Activated CD4-positive, alpha-beta memory T cell treated with anti-CD3 and anti-CD28 coated beads for 36 hours (primary cell): ENCODE measurements around the gene TNFAIP8L3. TPM values are rescaled to one million over a fixed set of nuclear protein-coding genes. Genes with fewer than 3 reads are reported as not detected.

Source experiments
- CTCF ChIA-PET: fragments of 350-600 bp; sonication (Branson Sonifier 250); formaldehyde crosslinking; loops from one replicate; lab custom pipeline; 2021; ENCODE audit warnings: antibody characterized with exemption, inconsistent platforms; lab: Charles Lee
- POLR2A ChIA-PET: fragments of 350-600 bp; sonication (Branson Sonifier 250); formaldehyde crosslinking; loops from one replicate; lab custom pipeline; 2021; ENCODE audit warnings: antibody characterized with exemption; lab: Charles Lee
- DNase-seq: peaks from one replicate; pipeline ENCODE4 v3.0.0-alpha.2; 2020
- H3K27ac Mint-ChIP-seq: one replicate; pipeline ENCODE4 v1.8.0; 2021; ENCODE audit warnings: mixed read lengths
- H3K27me3 Mint-ChIP-seq: one replicate; pipeline ENCODE4 v1.8.0; 2021; ENCODE audit warnings: mixed read lengths
- H3K36me3 Mint-ChIP-seq: one replicate; pipeline ENCODE4 v1.8.0; 2021; ENCODE audit warnings: mixed read lengths
- H3K4me1 Mint-ChIP-seq: one replicate; pipeline ENCODE4 v1.8.0; 2021; ENCODE audit warnings: low read depth, mixed read lengths
- H3K4me3 Mint-ChIP-seq: one replicate; pipeline ENCODE4 v1.8.0; 2021; ENCODE audit warnings: mild to moderate bottlenecking, mixed read lengths
- H3K9me3 Mint-ChIP-seq: one replicate; pipeline ENCODE4 v1.8.0; 2021; ENCODE audit warnings: mixed read lengths
- intact Hi-C: fragments of 100-400 bp; cut with micrococcal nuclease; formaldehyde crosslinking; loops from one replicate; pipeline ENCODE4 v1.15.1; 2023
- total RNA-seq, 2 experiments: library from RNA; stranded (reverse); gene quantifications; one replicate each; pipeline ENCODE4 v1.2.3, GENCODE V29; 2021

The TNFAIP8L3 gene
- total RNA-seq, 2 experiments from 2014 or later = 0.19 TPM; not detected in 1

DNA sequence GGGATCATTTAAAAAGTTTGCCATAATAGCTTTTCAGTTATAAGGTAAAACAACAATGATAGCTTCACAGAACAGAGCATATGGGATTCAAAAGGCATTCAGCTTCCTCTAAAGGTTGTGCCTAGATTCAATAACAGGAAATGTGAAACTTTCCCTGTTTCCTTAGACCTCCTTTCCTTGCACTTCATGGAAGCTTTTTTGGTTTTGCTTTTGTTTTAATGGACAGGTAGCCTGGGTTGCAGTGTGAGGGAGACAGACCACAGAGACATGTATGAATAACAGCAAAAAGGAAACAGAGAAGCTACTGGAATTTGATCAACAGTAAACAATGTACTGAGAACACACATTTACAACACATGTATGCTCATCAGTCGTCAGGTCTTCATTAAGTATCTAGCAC is 2.3 kb upstream of the TNFAIP8L3 start:
- no peaks in the 10 kb centered on the region for H3K9me3 Mint-ChIP-seq
- ChIA-PET POLR2A (no interaction called here), CTCF (no interaction called here)
- intact Hi-C loops = no loop called here
- H3K4me1 Mint-ChIP-seq = peaks cover 8% of the 10 kb centered on the region
- no peak overlapping the region for H3K4me3 Mint-ChIP-seq
- DNase-seq = no peak
- peaks cover 50% of the 10 kb centered on the region for H3K27me3 Mint-ChIP-seq
- H3K36me3 Mint-ChIP-seq = no peaks in the 10 kb centered on the region
- no peak overlapping the region for H3K27ac Mint-ChIP-seq

DNA sequence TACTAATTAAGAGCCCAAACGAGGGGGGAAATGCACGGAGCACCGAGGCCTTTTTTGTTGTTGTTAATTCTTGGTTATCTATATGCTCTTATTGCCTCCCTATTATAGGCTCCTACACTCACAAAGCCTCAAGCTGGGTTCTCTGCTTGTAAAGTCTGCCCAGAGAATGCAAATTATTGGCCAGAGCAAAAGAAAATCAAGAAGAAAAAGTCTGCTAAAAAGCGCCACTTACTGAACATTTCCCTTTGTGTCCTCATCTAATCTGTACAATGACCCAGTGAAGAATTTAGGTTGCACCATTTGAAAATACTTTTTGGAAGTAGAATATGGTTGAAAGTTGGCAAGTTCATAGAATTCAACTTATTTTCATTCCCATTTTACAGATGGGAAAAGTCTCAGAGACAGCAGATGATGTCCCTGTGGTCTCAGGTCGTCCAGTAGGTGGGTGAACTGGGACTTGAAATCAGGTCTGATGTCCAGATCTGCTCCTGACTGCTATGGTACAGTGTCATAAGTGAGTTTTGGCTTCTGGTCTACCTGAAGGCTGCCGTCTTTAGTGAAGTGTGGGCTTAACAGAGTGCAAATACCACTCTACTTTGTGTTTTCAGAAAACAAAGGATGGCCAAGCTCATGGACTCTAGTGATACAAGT is 1.1 kb upstream of the TNFAIP8L3 start:
- peaks cover 59% of the 10 kb centered on the region for H3K27me3 Mint-ChIP-seq
- CTCF ChIA-PET = no interaction called here
- intact Hi-C loops = no loop called here
- peaks cover 8% of the 10 kb centered on the region for H3K4me1 Mint-ChIP-seq
- DNase-seq = no peak
- no peak overlapping the region for H3K4me3 Mint-ChIP-seq
- H3K27ac Mint-ChIP-seq = no peak overlapping the region
- POLR2A ChIA-PET = no interaction called here
- H3K9me3 Mint-ChIP-seq = no peaks in the 10 kb centered on the region
- H3K36me3 Mint-ChIP-seq = no peaks in the 10 kb centered on the region

DNA sequence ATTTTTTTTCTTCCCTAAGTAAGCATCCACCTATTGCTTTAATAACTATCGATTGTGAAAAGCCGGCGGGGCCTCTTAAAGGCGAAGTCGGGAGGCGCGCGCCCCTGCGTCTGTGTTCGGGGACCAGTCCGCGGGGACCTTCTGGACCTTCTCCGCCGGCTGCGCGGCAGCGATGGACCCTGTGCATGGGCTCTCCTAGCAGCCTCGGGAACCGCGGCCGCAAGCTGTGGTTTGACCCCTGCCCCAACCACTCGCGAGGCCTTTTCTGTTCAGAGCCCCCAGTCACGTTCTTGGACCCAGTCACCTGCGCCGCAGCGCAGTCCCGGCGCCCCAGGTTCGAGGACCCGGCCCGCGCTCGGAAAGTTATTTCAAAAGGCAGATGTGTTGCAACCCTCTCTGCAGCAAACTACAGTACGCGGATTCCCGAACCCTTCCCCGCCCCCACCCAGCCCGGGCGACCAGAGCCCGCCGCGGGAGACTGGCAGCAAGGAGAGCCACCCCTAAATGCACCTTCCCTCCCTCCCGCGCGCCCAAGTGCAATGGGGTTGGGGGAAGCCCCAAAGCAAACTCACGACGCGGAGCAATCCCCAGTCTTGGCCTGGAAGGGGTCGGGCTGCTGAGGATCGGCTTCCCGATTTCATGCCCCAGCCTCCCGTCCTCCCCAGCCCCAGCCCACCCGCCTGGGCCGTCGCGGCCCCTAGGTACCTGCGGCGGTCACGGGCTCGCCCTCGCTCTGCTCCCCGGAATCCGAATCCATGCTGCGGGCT is 684 bp downstream of the TNFAIP8L3 start:
- Mint-ChIP-seq H3K9me3 (no peaks in the 10 kb centered on the region), H3K27ac (no peak overlapping the region), H3K4me1 (peaks cover 8% of the 10 kb centered on the region), H3K4me3 (peak overlapping the region; percentile 41), H3K27me3 (peaks cover 68% of the 10 kb centered on the region), H3K36me3 (no peaks in the 10 kb centered on the region)
- intact Hi-C loops = no loop called here
- DNase-seq = peak; percentile 14
- POLR2A ChIA-PET = no interaction called here
- CTCF ChIA-PET = no interaction called here

DNA sequence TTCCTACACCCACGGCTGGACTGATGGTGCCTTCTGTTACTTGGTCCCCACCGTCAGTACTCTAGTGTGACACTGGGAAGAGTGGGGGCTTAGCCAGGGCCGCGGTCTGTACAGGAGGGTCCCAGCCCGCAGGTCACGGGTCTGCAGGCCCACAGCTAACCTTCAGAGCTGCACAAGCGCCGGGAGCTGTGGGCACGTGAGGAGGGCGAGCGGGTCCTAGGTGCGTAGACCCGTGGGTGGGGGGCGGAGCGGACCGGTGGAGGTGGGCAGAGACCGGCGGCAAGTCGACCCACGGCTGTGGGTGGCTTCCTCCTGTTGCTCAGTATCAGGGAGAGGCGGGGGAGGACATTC is 1.2 kb downstream of the TNFAIP8L3 start:
- Mint-ChIP-seq H3K4me3 (peak overlapping the region; percentile 41), H3K27ac (no peak overlapping the region), H3K27me3 (peaks cover 65% of the 10 kb centered on the region), H3K36me3 (no peaks in the 10 kb centered on the region), H3K9me3 (no peaks in the 10 kb centered on the region), H3K4me1 (peaks cover 8% of the 10 kb centered on the region)
- intact Hi-C loops = no loop called here
- DNase-seq = no peak
- ChIA-PET POLR2A (no interaction called here), CTCF (no interaction called here)

DNA sequence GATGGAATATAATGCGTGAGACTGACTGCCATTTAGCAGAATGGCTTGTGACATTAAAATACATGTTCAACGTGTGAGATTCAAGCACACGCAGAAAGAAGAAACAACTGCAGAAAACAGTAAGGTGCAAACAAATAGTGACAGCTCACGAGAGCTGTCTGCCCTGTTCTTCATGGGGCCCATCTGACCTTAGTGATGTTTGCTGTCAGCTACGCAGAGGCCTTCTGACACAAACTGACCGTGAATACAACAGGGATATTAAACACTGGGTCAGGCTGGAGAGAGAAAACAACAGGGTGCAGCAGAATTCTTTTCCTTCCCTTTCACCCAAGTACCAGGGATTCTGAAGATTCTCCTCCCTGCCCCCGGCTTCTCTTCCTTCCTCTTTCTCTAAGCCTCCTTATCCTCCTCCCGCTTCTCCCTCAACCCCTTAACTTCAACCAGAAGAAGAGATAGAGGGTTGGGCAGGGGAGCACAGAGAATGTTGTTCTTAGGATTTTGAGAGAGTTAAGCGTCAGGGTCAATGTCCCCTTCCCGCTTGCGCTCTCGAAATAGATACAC is 2.1 kb downstream of the TNFAIP8L3 start:
- H3K9me3 Mint-ChIP-seq = no peaks in the 10 kb centered on the region
- DNase-seq = no peak
- CTCF ChIA-PET = no interaction called here
- H3K27ac Mint-ChIP-seq = no peak overlapping the region
- peaks cover 8% of the 10 kb centered on the region for H3K4me1 Mint-ChIP-seq
- H3K36me3 Mint-ChIP-seq = no peaks in the 10 kb centered on the region
- peaks cover 64% of the 10 kb centered on the region for H3K27me3 Mint-ChIP-seq
- intact Hi-C loops = no loop called here
- H3K4me3 Mint-ChIP-seq = no peak overlapping the region
- POLR2A ChIA-PET = no interaction called here

DNA sequence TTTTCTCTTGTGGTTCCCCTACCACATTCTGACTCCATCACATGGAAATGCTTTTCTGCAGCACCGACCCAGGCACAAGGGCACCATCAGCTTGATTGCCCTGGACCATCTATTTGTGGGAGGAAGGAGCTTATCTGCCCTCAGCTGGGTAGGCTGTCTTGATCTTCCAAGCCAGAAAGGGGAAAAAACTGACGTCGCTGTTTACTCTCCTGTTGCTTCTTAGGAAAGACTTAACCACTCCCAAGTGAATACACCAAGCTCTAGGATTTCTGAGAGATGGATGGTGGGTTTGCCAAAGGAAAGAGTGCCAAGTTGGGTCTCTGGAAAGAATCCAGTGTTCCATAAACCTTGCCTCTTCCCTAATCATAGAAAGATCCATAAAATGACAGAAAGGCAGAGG is 4.0 kb downstream of the TNFAIP8L3 start:
- H3K4me3 Mint-ChIP-seq = no peak overlapping the region
- peaks cover 52% of the 10 kb centered on the region for H3K27me3 Mint-ChIP-seq
- H3K9me3 Mint-ChIP-seq = no peaks in the 10 kb centered on the region
- peaks cover 6% of the 10 kb centered on the region for H3K4me1 Mint-ChIP-seq
- H3K27ac Mint-ChIP-seq = no peak overlapping the region
- no peak for DNase-seq
- ChIA-PET CTCF (no interaction called here), POLR2A (no interaction called here)
- intact Hi-C loops = no loop called here
- no peaks in the 10 kb centered on the region for H3K36me3 Mint-ChIP-seq

DNA sequence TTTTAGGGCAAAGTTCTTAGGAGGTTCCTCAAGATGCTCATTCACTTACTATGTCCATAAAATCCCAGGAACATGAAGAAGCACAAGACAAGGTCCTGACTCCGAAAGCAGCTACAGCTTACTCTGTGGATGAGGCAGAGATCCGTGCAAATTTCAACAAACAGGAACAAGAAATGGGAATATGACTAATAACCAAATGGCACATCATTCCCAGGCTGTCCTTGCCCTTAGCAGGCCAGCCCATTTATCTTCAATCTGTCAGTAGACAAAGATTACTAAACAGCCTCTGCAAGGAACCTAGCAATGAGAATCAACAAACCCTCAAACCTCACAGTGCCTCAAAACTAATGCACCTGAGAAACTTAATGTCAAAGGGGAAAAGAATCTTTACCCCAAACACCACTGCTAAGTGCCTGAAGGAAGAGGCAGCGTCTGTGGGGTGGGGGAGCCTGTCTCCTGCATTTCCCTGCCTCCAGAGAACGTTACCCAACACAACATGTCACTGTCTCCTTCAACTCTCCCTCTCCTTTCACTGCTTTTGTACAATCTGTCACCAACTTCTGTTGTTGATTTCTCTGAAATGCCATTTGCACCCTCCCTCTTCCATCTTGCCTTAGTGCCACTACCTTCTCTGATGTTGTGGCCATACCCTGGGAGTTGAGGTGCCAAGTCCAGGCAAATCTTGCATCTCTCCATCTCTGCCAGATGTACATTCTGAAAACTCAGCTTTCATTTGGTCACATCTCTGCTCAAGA is 4.8 kb downstream of the TNFAIP8L3 start:
- Mint-ChIP-seq H3K4me3 (no peak overlapping the region), H3K4me1 (peaks cover 6% of the 10 kb centered on the region), H3K36me3 (no peaks in the 10 kb centered on the region), H3K9me3 (no peaks in the 10 kb centered on the region), H3K27ac (no peak overlapping the region), H3K27me3 (peaks cover 44% of the 10 kb centered on the region)
- intact Hi-C loops = no loop called here
- ChIA-PET CTCF (no interaction called here), POLR2A (no interaction called here)
- DNase-seq = no peak

DNA sequence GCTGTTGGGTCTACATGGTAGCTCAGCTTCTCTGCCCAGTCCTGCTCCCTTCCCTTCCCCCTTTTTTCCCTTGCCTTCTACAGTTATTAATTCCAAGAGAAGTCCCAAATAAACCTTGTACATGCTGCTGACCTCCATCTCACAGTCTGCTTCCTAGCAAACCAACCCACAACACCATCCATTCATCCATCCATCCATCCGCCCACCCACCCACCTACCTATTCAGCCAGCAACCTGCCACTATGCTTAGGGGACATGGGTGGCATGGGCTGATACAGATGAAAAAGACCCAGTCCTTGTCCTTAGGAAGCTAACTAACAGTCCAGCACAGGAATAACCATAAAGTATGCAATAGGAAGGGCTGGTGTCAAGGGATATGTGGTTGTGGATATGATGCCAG is 5.7 kb downstream of the TNFAIP8L3 start:
- H3K4me1 Mint-ChIP-seq = peaks cover 6% of the 10 kb centered on the region
- intact Hi-C loops = no loop called here
- POLR2A ChIA-PET = no interaction called here
- DNase-seq = no peak
- no peaks in the 10 kb centered on the region for H3K36me3 Mint-ChIP-seq
- H3K27ac Mint-ChIP-seq = no peak overlapping the region
- peaks cover 43% of the 10 kb centered on the region for H3K27me3 Mint-ChIP-seq
- CTCF ChIA-PET = no interaction called here
- no peaks in the 10 kb centered on the region for H3K9me3 Mint-ChIP-seq
- no peak overlapping the region for H3K4me3 Mint-ChIP-seq

DNA sequence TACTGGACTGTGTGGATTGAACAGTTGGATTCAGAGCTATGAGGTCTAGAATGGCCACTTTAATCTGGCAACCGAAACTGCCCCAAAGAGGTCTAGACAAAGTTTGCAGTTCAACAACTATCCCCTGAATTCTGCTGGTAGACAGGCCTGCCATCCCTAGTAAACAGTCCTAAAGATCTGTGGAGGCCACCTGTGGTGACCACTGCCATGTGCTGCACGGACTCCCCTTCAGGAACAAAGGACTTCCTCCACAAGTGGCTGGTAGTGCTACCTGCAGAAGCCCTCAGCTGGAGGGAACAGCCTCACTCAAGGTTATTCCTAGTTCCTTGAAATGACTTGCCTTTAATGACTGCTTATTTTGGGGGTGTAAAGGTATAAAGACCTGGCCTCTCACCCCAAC is 6.1 kb downstream of the TNFAIP8L3 start:
- POLR2A ChIA-PET = no interaction called here
- intact Hi-C loops = no loop called here
- CTCF ChIA-PET = no interaction called here

DNA sequence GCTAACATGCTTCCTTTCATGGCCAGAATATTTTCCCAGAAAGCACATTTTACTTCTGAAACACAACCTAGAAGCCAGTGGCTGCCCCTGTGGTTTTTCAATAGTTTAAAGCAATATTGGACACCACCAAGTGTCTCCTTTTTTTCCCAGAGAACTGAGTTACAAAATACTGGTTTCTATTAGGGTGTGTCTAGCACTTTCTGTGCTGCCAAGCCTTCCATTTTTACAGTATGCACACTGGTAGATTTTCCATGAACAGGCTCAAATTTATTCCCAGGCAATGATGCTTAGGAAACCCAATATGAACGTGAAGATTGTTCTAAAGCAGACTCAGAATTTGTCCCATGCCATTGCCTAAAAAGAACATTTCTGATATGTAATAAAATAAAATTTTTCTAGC is 7.2 kb downstream of the TNFAIP8L3 start:
- CTCF ChIA-PET = no interaction called here
- intact Hi-C loops = no loop called here
- POLR2A ChIA-PET = no interaction called here

More for the DNA sequence above, 6.1 kb downstream of the TNFAIP8L3 start:
- H3K4me3 Mint-ChIP-seq = no peak overlapping the region
- DNase-seq = no peak
- peaks cover 38% of the 10 kb centered on the region for H3K27me3 Mint-ChIP-seq
- no peak overlapping the region for H3K27ac Mint-ChIP-seq
- H3K36me3 Mint-ChIP-seq = no peaks in the 10 kb centered on the region
- no peaks in the 10 kb centered on the region for H3K9me3 Mint-ChIP-seq
- H3K4me1 Mint-ChIP-seq = peaks cover 2% of the 10 kb centered on the region

DNA sequence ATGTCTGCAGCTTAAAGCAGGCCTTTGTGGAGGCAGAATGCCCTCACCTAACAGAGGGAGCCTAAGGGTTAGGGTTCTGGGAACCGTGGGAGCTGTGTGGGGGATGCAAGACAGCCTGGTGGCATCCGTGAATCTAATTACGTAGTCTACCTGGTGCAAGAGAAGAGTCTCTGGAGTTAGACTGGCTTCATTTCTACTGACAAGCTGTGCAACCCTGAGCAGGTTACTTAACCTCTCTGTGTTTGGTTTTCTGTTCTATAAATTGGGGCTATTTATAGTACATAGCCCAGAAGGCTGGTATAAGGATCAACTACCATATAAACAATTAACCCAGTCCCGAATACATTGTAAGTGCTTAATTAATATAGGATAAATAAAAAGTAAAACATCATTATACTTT is 8.3 kb downstream of the TNFAIP8L3 start:
- no peak for DNase-seq
- Mint-ChIP-seq H3K27me3 (peaks cover 20% of the 10 kb centered on the region), H3K36me3 (no peaks in the 10 kb centered on the region), H3K4me1 (no peaks in the 10 kb centered on the region), H3K27ac (no peak overlapping the region), H3K4me3 (no peak overlapping the region), H3K9me3 (no peaks in the 10 kb centered on the region)
- intact Hi-C loops = no loop called here
- POLR2A ChIA-PET = no interaction called here
- CTCF ChIA-PET = no interaction called here

More for the DNA sequence above, 7.2 kb downstream of the TNFAIP8L3 start:
- no peak overlapping the region for H3K4me3 Mint-ChIP-seq
- H3K4me1 Mint-ChIP-seq = no peaks in the 10 kb centered on the region
- no peaks in the 10 kb centered on the region for H3K9me3 Mint-ChIP-seq
- H3K27me3 Mint-ChIP-seq = peaks cover 28% of the 10 kb centered on the region
- no peak overlapping the region for H3K27ac Mint-ChIP-seq
- DNase-seq = no peak
- no peaks in the 10 kb centered on the region for H3K36me3 Mint-ChIP-seq

DNA sequence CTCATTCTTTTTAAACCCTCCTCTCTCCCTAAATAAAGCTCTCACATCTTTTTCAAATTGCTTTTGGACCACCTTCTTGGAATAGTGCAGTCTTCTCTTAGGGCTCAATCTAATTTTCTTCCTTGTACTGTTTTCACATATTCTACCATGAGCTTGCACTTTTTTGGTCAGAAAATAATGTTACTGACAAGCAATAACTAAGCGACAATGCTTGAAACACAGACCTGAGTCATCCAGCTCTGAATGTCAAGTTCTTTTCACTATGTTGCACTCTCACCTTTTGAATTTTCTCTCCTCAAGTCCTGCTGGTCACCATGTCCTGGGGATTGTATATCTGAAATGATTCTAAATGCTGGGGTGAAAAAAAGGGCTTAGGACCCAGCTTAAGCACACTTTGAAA is 8.9 kb downstream of the TNFAIP8L3 start:
- H3K4me1 Mint-ChIP-seq = no peaks in the 10 kb centered on the region
- H3K9me3 Mint-ChIP-seq = no peaks in the 10 kb centered on the region
- no peak overlapping the region for H3K4me3 Mint-ChIP-seq
- CTCF ChIA-PET = interaction anchor here (0.7 kb wide), 1 partner anchor 716 kb away, joined by 3 read pairs; no protein-coding TSS in a partner anchor
- H3K27me3 Mint-ChIP-seq = peaks cover 13% of the 10 kb centered on the region
- no peak overlapping the region for H3K27ac Mint-ChIP-seq
- no peaks in the 10 kb centered on the region for H3K36me3 Mint-ChIP-seq
- POLR2A ChIA-PET = no interaction called here
- no peak for DNase-seq
- intact Hi-C loops = no loop called here
